GM18858 (cell line): ENCODE data around the gene PARN.

Experiments
- ATAC-seq: cut with Tn5 transposase; IDR thresholded peaks from one replicate; pipeline ENCODE4 v1.9.1; 2021; ENCODE audit not compliant: unreplicated experiment

PARN gene

GRCh38 chr16:14476183-14476582 lies 153.9 kb downstream of the PARN start:
- ATAC-seq: no peak

DNA sequence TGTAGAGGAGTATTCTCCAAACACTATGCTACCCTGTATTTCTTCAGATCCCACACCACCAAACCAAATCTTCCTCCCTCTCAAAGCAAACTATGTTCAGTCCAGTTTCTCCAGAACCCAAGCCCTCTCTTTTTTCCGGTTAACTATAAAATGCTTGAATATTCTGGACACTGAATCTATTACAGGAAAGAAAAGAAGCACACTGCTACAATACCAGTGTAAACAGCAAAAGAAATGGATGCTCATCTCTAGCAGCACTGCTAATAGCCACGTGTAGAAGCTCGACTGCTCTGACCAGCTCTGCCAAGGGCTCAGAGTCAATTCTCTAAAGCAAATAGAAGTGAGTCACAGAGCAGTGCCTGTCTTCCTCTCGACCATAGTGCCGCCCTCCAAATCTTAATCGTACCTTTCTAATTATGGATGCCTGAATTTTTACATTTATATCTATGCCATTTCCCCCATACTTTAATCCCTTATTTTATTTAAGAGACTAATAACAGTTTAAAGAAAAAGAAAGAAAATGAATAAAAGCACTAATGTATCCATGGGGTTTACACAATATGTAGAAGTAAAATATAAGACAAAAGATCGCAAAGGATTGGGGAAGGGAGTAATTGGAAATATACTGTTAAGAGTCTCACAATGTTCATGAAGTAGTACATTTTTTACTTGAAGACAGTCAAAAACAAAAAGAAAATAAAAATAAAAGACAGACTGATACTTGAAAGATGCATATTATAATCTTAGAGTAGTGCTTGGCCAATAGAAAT lies 154.5 kb downstream of the PARN start:
- ATAC-seq: no peak

DNA sequence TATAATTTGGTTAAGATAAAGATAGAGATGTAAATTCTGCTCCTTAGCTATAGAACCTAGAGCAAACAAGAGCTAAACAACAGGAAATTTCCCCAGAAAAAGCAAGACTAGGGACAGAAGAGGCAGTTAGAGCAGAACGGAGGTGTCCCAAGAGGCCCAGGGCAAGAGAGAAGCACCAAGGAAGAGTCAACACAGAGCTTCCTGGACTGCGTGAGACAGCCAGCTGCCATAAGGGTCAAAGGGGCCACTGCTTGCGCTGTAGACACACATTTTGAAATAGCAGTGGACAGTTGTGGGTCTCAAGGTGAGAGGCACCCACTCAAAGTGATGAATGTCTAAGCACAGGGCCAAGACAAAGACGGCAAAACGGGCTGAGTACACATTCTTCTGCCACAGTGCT lies 156.6 kb downstream of the PARN start:
- no peak for ATAC-seq

GRCh38 chr16:14472357-14472756 lies 157.7 kb downstream of the PARN start:
- ATAC-seq: no peak

DNA sequence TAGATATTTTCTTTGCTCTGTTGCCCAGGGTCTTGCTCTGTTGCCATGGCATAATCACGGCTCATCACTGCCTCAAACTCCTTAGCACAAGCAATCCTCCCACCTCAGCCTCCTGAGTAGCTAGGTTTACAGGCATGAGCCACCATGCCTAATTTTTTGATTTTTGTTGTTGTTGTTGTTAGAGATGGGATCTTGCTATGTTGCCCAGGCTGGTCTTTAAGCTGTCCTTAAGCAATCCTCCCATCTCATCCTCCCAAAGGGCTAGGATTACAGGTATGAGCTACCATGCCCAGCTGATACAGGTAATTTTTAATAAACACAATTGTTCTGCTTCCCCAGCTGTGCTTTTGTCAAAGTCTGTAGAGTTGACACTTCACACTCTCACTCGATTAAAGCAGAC lies 159.3 kb downstream of the PARN start:
- ATAC-seq: no peak

GRCh38 chr16:14465799-14466198 lies 164.3 kb downstream of the PARN start:
- no peak for ATAC-seq

- no peak for ATAC-seq
Measured at GRCh38 chr16:14464796-14465195, 165.3 kb downstream of the PARN start.

- ATAC-seq: no peak
Measured at GRCh38 chr16:14464192-14464591, 165.9 kb downstream of the PARN start.

GRCh38 chr16:14462811-14463210 lies 167.2 kb downstream of the PARN start:
- no peak for ATAC-seq

DNA sequence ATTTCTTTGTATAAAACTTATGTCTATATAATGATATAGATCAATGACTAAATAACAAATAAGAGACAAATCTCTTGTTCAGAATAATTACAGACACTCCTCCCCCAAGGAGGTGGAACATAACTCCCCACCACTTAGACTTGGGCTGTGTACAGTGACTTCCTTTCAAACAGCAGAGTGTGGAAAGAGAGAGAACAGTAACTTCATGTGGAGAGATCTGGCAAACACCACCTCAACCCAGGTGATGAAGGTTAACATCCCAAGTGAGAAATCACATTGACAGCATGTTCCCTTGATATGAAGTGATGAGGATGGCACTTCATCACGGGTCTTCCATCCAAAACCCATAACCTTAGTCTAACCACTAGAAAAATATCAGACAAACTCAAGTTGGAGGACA lies 169.3 kb downstream of the PARN start:
- no peak for ATAC-seq

DNA sequence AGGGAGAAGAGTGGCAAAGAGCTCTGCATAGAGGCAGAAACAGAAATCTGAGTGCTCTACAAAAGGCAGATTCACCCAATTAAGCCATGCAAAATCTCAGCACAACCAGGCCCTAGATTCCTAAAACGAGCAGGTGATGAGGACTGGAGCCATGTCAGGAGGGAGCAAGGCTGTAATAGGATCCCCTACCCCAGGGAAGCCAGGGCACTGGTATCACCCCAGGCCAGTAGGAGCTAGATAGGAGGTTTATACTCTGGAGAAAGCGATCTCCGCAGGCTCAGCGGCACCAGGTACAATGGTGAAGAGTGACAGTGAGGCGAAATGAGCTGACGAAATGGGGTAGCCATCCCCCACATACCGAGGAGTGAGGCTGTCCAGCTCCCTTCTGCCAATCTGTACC lies 171.5 kb downstream of the PARN start:
- no peak for ATAC-seq

DNA sequence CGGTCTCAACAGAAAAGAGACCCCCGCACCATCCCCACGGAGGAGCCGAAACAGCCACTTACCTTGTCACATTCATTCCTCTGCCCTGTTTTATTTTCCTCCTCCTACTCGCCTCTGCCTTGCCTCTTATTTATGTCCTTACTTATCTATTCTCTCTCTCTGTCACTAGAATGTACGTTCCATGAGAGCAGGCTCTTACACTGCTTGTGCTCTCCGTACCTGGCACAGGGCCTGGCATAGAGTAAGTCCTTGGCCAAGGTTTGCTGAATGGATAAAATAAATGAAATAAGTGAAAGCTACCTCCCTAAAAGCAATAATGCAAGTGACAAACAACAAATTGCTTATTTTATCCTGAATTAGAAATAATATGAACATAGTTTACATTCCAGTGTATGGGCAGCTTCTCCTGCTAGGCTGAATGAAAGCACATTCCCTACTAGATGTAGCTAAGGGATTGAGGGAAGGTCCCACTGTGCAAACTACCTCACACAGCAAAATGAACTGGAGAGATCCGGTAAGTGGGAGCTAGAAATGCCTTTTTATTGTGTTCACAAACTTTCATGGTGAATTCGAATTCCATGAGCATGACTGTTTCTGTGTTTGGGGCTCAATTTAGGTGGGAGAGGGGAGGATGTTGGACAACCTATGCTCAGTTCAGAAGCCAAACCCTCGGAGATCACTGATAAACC lies 173.1 kb downstream of the PARN start:
- ATAC-seq: no peak

- ATAC-seq: no peak
Measured at GRCh38 chr16:14455573-14455972, 174.5 kb downstream of the PARN start.

- ATAC-seq: no peak
Measured at GRCh38 chr16:14454391-14454790, 175.7 kb downstream of the PARN start.

DNA sequence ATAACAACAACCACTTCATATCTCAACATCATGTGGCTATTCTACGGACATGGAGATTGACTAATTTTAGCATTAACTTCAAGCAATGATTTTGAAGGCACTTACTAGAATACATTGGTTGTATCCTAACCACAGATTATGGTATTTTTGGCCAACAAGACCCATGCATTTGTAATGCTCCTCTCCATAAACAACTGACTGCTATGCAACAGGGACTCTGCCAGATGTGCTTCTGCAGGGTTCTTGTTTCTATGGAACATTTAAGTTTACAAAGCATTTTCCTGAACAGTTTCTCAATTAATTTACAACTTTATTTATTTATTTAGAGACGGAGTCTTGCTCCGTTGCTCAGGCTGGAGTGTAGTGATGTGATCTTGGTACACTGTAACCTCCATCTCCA lies 178.0 kb downstream of the PARN start:
- ATAC-seq: no peak

GRCh38 chr16:14450846-14451245 lies 179.2 kb downstream of the PARN start:
- ATAC-seq: no peak

DNA sequence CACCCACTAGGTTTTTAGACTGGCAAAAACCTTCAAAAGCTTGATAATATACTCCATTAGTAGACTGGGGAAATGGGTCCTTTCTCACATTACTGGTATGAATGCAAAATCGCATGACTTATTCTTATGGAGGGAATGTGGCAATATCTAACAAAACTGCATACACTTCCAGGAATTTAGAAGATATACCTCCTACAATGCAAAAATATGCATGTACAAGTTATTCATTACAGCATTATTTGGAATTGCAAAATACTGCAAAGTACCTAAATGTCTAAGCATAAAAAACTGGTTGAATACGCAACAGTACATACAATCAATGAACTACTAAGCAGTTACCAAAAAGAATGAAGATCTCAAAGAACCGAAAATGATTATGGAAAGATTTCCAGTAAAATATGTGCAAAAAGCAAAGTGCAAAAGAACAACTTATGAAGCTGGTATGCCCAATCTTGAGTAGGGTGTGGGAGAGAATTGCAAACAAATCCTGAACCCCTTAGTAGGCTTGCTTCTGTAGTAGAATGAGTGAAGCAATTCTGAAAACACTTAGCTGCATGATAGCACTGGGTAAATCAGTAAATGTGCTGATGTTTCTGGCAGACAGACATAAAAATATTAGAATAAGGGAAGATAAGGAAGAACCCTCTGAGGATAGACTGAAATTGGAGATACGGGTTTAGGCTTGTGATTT lies 180.1 kb downstream of the PARN start:
- no peak for ATAC-seq

DNA sequence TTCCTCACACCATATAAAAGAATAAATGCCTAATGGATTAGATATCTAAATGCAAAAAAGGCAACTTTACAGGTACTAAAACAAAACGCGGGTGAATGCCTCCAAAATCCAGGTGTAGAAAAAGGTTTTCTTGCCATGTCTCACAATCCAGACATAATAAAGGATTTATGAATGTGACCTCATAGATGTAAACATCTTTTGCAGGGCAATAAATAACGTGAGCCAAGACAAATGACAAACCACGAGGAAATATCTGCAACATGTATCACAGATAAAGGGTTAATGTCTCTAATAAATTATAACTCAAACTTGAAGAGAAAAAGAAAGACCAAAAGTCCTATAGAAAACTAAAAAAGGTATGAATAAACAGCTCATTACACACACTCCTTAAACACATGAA lies 180.7 kb downstream of the PARN start:
- ATAC-seq: no peak

GRCh38 chr16:14448879-14449278 lies 181.2 kb downstream of the PARN start:
- no peak for ATAC-seq

DNA sequence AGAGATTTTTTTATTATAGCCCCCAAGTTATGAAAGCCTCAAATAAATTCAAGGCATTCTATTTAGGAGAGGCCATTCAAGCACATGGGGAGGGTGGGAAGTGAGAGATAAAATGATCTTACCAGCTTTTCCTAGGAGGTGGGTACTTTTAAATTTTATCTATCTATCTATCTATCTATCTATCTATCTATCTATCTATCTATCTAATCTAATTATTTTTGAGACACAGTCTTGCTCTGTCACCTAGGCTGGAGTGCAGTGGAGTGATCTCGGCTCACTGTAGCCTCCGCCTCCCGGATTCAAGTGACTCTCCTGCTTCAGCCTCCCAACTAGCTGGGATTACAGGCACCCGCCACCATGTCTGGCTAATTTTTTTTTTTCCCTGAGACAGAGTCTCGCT lies 182.3 kb downstream of the PARN start:
- ATAC-seq: no peak

GRCh38 chr16:14446796-14447195 lies 183.3 kb downstream of the PARN start:
- no peak for ATAC-seq
